Activated CD8-positive, alpha-beta memory T cell treated with anti-CD3 and anti-CD28 coated beads, Interleukin-2, amount 10 ng/mL, durations not matched to agents 7 days and 5 days (primary cell): ENCODE measurements around the gene BATF2. TPM values are rescaled to one million over a fixed set of nuclear protein-coding genes. Genes with fewer than 3 reads are reported as not detected.
"Not testable (repeated sequence)": the region's sequence is repeated elsewhere in the genome, so short reads cannot be mapped to it uniquely, and the experiment has no call there.

Experiments used
- ATAC-seq: fragments of 150-1000 bp; cut with Tn5 transposase; one replicate; pipeline ENCODE4 v1.10.0; 2021; ENCODE audit warnings: moderate library complexity
- CTCF ChIA-PET: fragments of 350-600 bp; sonication (Branson Sonifier 250); formaldehyde crosslinking; loops from one replicate; lab custom pipeline; 2021; ENCODE audit warnings: antibody characterized with exemption; lab: Charles Lee
- DNase-seq: peaks from one replicate; pipeline ENCODE4 v3.0.0-alpha.2; 2020
- H3K27ac Mint-ChIP-seq: one replicate; pipeline ENCODE4 v1.8.0; 2021; ENCODE audit warnings: mild to moderate bottlenecking, mixed read lengths
- H3K27me3 Mint-ChIP-seq: one replicate; pipeline ENCODE4 v1.8.0; 2021; ENCODE audit warnings: mixed read lengths
- H3K36me3 Mint-ChIP-seq: one replicate; pipeline ENCODE4 v1.8.0; 2021; ENCODE audit warnings: mild to moderate bottlenecking, mixed read lengths
- H3K4me1 Mint-ChIP-seq: one replicate; pipeline ENCODE4 v1.8.0; 2021; ENCODE audit warnings: mixed read lengths
- H3K4me3 Mint-ChIP-seq: one replicate; pipeline ENCODE4 v1.8.0; 2021; ENCODE audit warnings: mild to moderate bottlenecking, moderate library complexity, mixed read lengths
- H3K9me3 Mint-ChIP-seq: one replicate; pipeline ENCODE4 v1.8.0; 2022; ENCODE audit warnings: low read depth, mixed read lengths
- total RNA-seq, 2 experiments: library from RNA; stranded (reverse); gene quantifications; one replicate each; pipeline ENCODE4 v1.2.3, GENCODE V29; 2021

BATF2 gene
- total RNA-seq, 2 experiments from 2014 or later, result 0.33 to 0.67 TPM

DNA sequence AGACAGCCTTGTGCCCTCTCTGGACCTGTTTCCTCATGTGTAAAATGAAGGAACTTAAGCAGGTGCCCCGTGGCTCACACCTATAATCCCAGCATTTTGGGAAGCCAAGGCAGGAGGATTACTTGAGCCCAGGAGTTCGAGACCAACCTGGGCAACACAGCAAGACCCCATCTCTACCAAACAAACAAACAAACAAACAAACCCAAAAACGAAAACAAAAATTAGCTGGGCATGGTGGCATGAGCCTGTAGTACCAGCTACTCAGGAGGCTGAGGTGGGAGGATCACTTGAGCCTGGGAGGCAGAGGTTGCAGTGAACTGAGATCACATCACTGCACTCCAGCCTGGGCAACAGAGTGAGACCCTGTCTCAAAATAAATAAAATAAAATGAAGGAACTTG lies 7.2 kb upstream of the BATF2 start:
- not testable (repeated sequence) for ATAC-seq, H3K9me3 Mint-ChIP-seq, H3K36me3 Mint-ChIP-seq, H3K4me3 Mint-ChIP-seq, H3K4me1 Mint-ChIP-seq, H3K27me3 Mint-ChIP-seq, DNase-seq, H3K27ac Mint-ChIP-seq
- CTCF ChIA-PET, result interaction anchor here (1.9 kb wide), 1 partner anchor 10 kb away, joined by 6 read pairs; the partner anchor contains the start of gene ARL2

DNA sequence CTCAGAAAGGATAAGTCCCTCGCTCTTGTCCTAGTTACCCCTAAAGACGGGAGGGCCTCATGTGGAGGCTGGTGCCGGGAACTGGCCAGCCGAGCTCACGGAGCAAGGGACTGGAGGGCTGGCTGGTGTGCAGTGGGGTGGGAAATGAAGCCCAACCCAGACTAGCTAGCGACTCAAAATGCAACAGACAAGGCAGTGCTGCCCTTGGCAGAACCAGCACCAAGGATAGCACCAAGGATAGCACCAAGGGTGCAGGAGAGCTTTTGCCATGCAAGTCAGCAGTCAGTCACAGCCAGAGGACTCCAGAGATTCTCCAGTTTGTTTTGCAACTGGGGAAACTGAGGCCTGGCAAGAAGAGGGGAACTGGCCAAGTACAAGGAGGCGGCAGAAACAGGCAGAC lies 6.5 kb upstream of the BATF2 start:
- Mint-ChIP-seq H3K27ac (no peak overlapping the region), H3K9me3 (no peaks in the 10 kb centered on the region), H3K4me1 (peaks cover 14% of the 10 kb centered on the region), H3K4me3 (no peak overlapping the region), H3K36me3 (no peaks in the 10 kb centered on the region), H3K27me3 (no peaks in the 10 kb centered on the region)
- no peak for ATAC-seq
- CTCF ChIA-PET, result interaction anchor here (1.9 kb wide), 1 partner anchor 11 kb away, joined by 6 read pairs; the partner anchor contains the start of gene ARL2
- DNase-seq, result no peak

DNA sequence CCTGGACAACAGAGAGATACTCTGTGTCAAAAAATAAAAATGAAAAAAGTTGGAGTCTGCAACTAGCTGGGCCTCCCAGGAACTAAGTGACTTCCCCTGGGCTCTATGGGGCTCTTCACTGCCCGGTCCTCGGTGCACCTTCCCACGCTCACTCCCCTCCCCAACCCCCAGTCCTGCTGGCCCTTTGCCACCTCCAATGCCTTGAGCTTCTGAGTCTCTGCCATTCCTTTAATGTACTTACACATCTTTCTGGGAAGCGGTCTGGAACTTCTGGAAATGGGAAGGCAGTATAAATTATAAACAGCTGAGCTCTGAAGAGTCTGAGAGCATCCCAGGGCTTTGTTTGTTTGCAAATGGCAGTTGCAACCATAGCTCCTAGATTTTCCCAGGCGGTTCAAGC lies 5.9 kb upstream of the BATF2 start:
- ATAC-seq (no peak), DNase-seq (no peak)
- Mint-ChIP-seq H3K4me1 (peaks cover 18% of the 10 kb centered on the region), H3K4me3 (no peak overlapping the region), H3K36me3 (no peaks in the 10 kb centered on the region), H3K27me3 (no peaks in the 10 kb centered on the region), H3K27ac (no peak overlapping the region), H3K9me3 (no peaks in the 10 kb centered on the region)
- CTCF ChIA-PET, result no interaction called here

DNA sequence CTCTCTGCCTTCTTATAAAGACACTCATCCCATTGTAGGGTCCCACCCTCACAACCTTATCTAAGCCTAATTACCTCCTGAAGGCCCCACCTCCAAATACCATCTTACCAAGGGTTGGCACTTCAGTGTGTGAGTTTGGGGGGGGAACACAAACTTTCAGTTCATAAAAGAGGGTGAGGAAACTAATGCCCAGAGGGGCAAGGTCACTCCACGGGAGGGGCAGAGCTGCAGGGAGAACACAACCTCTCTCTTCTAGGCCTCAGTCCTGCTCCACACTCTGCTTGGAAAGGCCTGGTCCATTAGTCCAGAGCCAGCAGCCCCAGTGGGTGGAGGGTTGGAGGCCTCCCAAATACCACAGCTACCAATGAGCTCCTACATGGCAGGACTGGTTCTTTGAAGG lies 2.7 kb upstream of the BATF2 start:
- H3K27me3 Mint-ChIP-seq, result no peaks in the 10 kb centered on the region
- no peak overlapping the region for H3K4me3 Mint-ChIP-seq
- no peaks in the 10 kb centered on the region for H3K36me3 Mint-ChIP-seq
- peaks cover 30% of the 10 kb centered on the region for H3K4me1 Mint-ChIP-seq
- peak overlapping the region; percentile 62 for H3K27ac Mint-ChIP-seq
- CTCF ChIA-PET, result interaction anchor here (1.5 to 5.0 kb wide), 3 partner anchors 15 to 152 kb away, joined by 4 to 35 read pairs (median 7); partner anchors contain the start of gene ARL2
- DNase-seq (no peak), ATAC-seq (no peak)
- H3K9me3 Mint-ChIP-seq, result no peaks in the 10 kb centered on the region

DNA sequence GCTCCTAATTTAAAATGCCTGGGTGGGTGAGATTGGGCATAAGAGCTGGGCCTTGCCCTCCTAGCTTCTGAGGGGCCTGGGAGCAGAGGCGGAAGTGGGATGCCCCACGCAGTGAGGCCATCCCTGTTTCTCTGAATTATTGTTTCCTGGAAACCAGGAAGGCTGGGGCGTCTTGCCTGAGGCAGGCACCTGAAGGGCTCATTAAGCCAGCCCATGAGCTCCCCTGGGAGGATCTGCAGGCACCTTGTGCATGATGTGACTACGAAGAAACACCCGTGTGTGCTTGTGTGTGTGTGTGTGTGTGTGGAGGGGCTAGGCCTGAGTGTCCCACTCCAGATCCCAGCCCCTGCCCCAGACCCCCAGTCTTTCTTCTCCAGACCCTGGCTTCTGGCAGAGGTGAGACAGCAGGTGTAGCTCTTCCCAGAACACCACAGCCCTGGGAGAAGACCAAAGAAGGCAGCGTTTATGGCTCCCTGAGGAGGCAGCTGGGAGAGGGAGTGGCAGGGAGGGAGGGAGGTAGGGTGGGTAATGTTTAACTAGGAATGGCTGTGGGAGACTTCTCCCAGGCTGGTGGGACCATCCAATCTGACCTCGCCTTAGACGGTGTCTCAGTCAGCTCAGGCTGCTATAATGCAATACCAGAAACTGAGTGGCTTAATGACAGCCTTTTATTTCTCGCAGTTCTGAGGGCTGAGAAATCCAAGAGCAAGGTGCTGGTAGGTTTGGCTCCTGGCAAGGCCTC lies 2.1 kb upstream of the BATF2 start:
- Mint-ChIP-seq H3K36me3 (no peaks in the 10 kb centered on the region), H3K4me3 (peak overlapping the region; percentile 53), H3K9me3 (no peaks in the 10 kb centered on the region), H3K4me1 (peaks cover 30% of the 10 kb centered on the region), H3K27me3 (no peaks in the 10 kb centered on the region), H3K27ac (peak overlapping the region; percentile 85)
- ATAC-seq, result peak; percentile 31
- DNase-seq, result peak; percentile 56
- CTCF ChIA-PET, result interaction anchor here (0.8 to 5.0 kb wide), 8 partner anchors 16 to 256 kb away, joined by 3 to 35 read pairs (median 4); partner anchors contain the start of genes ARL2, FAU, MRPL49 and SAC3D1

DNA sequence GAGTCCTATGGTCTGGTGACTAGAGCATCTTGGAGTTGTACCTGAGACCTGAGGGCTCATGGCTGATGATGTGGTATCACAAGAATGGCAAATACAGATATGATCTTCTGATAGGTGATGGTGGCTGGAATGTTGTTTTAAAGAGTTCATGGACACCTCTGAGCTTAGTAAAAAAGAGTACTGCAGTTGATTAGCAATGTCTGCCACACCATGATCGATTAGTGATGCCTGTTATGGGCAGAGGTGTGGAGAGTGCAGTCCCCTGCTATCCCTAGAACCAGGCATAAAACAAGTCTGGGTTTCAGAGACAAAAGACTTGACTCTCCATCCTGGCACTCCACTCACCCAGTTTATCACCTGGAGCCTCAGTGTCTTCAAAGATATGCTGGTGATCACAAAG lies 1.4 kb upstream of the BATF2 start:
- no peaks in the 10 kb centered on the region for H3K27me3 Mint-ChIP-seq
- H3K4me1 Mint-ChIP-seq, result peaks cover 30% of the 10 kb centered on the region
- no peaks in the 10 kb centered on the region for H3K9me3 Mint-ChIP-seq
- ATAC-seq (no peak), DNase-seq (peak; percentile 55)
- H3K4me3 Mint-ChIP-seq, result peak overlapping the region; percentile 53
- CTCF ChIA-PET, result interaction anchor here (0.8 to 5.0 kb wide), 10 partner anchors 16 to 255 kb away, joined by 3 to 35 read pairs (median 4); partner anchors contain the start of genes ARL2, CDC42BPG, FAU and MRPL49
- H3K27ac Mint-ChIP-seq, result peak overlapping the region; percentile 85
- H3K36me3 Mint-ChIP-seq, result no peaks in the 10 kb centered on the region

DNA sequence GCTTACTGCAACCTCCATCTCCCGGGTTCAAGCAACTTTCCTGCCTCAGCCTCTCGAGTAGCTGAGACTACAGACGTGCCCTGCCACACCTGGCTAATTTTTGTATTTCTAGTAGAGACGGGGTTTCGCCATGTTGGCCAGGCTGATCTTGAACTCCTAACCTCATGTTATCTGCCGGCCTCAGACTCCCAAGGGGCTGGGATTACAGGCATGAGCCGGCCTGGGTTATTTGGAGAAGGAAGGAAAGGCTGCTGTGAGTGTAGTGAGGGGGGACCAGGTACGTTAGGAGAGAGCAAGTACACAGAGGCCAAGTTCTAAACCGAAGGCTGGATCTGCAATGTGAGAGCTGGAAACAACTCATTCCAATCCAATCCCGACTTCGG lies 453 bp downstream of the BATF2 start:
- Mint-ChIP-seq H3K27ac (peak overlapping the region; percentile 29), H3K4me3 (peak overlapping the region; percentile 41), H3K4me1 (peaks cover 30% of the 10 kb centered on the region), H3K36me3 (no peaks in the 10 kb centered on the region), H3K9me3 (no peaks in the 10 kb centered on the region), H3K27me3 (no peaks in the 10 kb centered on the region)
- CTCF ChIA-PET, result interaction anchor here (1.8 to 5.0 kb wide), 3 partner anchors 18 to 152 kb away, joined by 5 to 35 read pairs (median 15); partner anchors contain the start of genes ARL2 and CDC42BPG
- ATAC-seq (no peak), DNase-seq (no peak)

DNA sequence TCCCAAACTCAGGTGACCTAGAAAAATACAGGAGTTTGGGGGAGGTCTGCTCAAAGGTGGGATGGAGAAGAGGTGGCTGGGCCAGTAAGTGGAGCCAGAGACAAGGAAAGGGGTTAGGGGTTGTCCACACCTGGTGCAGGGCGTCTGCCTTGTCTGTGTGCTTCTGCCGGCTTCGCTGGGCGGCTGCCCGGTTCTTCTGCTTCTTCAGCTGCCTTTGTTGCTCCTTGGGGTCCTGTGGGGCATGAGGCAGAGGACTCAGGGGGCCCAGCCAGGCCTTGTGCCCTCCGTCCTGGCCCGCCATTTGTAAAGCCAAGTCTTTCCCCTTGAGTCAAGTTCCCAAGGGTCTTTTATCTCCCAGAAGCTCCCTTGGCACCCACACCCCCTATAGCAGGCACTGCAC lies 2.5 kb downstream of the BATF2 start:
- ATAC-seq (no peak), DNase-seq (no peak)
- Mint-ChIP-seq H3K27me3 (no peaks in the 10 kb centered on the region), H3K27ac (no peak overlapping the region), H3K36me3 (no peaks in the 10 kb centered on the region), H3K4me3 (no peak overlapping the region), H3K4me1 (peaks cover 35% of the 10 kb centered on the region), H3K9me3 (no peaks in the 10 kb centered on the region)
- CTCF ChIA-PET, result interaction anchor here (1.0 to 1.3 kb wide), 2 partner anchors 58 to 335 kb away, joined by 3 to 4 read pairs; partner anchors contain the start of gene GPHA2

DNA sequence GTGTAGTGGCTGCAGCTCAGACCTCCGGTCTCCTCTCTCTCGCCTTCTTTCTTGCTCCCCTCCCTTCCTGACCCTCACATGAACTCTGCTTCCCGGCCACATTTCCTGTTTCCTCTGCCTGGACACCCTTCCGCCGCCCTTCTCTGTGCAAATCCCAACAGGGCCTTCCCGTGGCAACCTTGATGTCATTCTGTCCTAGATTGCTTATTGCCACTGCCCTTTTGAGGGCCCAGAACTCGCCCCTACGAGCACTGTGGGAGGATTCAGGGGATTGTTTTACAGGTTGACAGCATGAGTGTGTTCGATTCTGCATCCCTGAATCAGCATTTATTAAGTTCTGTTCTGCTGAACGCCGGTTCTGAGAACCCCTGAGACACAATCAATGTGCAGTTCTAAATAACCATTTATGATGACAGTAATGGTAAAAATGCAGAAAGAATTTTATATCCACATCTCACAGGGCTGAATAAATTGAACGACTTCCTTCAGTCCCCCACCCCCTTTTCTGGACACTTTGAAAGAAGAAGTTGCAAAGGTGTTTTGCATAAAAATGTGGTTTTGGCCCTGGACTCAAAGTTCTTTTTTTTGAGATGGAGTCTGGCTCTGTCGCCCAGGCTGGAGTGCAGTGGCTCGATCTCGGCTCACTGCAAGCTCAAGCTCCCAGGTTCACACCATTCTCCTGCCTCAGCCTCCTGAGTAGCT lies 6.4 kb downstream of the BATF2 start:
- Mint-ChIP-seq H3K4me3 (no peak overlapping the region), H3K4me1 (peaks cover 9% of the 10 kb centered on the region), H3K27me3 (peaks cover 3% of the 10 kb centered on the region), H3K27ac (no peak overlapping the region), H3K9me3 (no peaks in the 10 kb centered on the region), H3K36me3 (no peaks in the 10 kb centered on the region)
- CTCF ChIA-PET, result no interaction called here
- DNase-seq (no peak), ATAC-seq (no peak)

DNA sequence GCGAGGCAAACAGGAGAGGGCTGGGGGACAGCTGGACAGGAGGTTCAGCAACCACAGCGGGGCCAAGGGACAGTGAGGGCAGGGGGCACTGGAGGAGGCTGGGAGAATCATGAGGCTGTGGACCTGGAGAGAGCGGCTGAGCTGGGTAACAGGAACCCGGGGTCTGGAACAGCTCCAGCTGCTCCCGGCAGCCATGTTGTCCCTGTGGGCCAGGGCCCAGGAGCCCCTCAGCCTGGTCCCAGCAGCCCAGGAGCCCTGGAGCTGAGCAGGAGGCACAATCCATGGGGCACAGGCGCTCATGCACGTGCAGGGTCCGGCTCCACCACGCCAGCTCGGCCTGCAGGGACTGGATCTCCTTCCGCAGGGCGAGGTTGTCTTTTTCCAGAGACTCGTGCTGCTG lies 7.4 kb downstream of the BATF2 start:
- CTCF ChIA-PET, result no interaction called here
- Mint-ChIP-seq H3K27ac (no peak overlapping the region), H3K4me1 (peaks cover 9% of the 10 kb centered on the region), H3K4me3 (no peak overlapping the region), H3K36me3 (no peaks in the 10 kb centered on the region), H3K27me3 (peaks cover 5% of the 10 kb centered on the region), H3K9me3 (no peaks in the 10 kb centered on the region)
- DNase-seq, result no peak
- ATAC-seq, result no peak

DNA sequence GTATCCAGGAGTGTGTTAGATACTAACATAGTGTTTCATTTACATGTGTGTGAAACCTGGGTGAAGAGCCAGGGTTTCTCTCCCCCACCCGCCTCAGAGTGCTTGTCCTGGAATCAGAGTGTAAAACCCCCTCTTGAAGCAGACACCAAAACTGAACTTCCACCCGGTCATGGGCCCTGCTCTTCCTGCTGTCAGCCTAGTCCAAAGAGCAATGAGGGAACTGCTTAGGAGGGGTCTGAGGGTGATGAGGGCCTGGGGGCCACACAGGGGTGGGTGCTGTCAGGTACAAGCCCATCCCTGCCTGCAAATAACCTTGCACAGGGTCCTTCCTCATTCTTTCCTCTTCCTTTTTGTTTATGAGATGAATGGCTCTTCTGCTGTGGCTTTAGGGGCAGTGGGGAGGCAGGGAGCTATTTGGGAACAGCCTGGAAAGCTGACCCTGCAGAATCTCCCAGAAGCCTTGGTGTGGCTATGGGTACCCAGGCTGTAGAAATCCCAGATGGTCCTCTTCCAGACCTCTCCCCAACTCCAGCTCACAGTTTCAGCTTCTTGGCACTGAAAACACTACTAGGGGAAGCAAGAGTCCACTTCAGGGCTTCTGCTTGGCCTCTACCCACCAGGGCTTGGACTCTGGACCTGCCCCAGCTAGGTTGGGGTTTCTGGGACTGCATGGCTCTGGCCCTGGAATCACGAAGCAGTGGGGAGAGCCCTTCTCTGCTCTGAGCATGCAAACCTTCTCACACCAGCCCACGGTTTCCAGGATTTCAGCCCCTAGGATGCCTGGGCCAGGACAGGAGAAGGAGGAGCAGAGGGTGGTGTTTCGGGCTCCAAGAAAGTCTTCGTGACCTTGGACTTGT lies 8.5 kb downstream of the BATF2 start:
- peaks cover 5% of the 10 kb centered on the region for H3K27me3 Mint-ChIP-seq
- ATAC-seq (no peak), DNase-seq (no peak)
- H3K9me3 Mint-ChIP-seq, result no peaks in the 10 kb centered on the region
- no peak overlapping the region for H3K27ac Mint-ChIP-seq
- no peaks in the 10 kb centered on the region for H3K36me3 Mint-ChIP-seq
- H3K4me1 Mint-ChIP-seq, result peaks cover 9% of the 10 kb centered on the region
- no peak overlapping the region for H3K4me3 Mint-ChIP-seq
- CTCF ChIA-PET, result no interaction called here

DNA sequence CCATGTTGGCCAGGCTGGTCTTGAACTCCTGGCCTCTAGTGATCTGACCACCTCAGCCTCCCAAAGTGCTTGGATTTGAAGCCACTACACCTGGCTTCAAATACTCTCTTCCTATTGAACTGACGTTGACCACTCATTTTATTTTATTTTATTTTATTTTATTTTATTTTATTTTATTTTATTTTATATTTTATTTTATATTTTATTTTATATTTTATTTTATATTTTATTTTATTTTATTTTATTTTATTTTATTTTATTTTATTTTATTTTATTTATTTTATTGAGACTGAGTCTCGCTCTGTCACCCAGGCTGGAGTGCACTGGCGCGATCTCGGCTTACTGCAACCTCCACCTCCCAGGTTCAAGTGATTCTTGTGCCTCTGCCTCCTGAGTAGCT lies 13.4 kb downstream of the BATF2 start:
- H3K36me3 Mint-ChIP-seq, ATAC-seq, H3K9me3 Mint-ChIP-seq, DNase-seq, H3K27ac Mint-ChIP-seq, H3K4me1 Mint-ChIP-seq, H3K4me3 Mint-ChIP-seq: not testable (repeated sequence)
- peaks cover 18% of the 10 kb centered on the region for H3K27me3 Mint-ChIP-seq
- CTCF ChIA-PET, result interaction anchor here (0.6 kb wide), 1 partner anchor 25 kb away, joined by 4 read pairs; no protein-coding TSS in a partner anchor

DNA sequence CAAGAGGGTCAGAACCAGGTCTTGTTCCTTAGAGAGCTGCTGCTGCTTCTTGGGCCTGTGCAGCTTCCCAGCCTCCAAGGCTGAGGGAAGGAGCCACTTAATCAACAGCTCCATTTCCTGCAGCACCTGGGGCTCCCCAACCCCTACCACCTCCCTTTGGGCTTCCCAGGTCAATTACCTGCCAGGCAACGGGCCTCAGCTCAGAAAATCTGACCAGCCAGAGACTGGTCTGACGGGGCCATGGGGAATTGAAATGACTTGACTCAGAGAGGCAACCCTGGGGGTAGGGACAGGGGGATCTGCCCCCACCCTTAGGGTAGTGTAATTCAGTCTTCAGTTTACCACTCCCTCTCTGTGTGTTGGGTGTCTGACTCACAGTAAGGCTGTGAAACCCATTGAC lies 20.1 kb downstream of the BATF2 start:
- Mint-ChIP-seq H3K4me3 (no peak overlapping the region), H3K4me1 (peaks cover 11% of the 10 kb centered on the region)
- no peak for DNase-seq

More for the DNA sequence above, 20.1 kb downstream of the BATF2 start:
- H3K9me3 Mint-ChIP-seq, result no peaks in the 10 kb centered on the region
- H3K36me3 Mint-ChIP-seq, result no peaks in the 10 kb centered on the region
- H3K27ac Mint-ChIP-seq, result no peak overlapping the region
- ATAC-seq, result no peak
- CTCF ChIA-PET, result interaction anchor here (0.9 kb wide), 1 partner anchor 37 kb away, joined by 3 read pairs; the partner anchor contains the start of gene ARL2
- peaks cover 5% of the 10 kb centered on the region for H3K27me3 Mint-ChIP-seq
